Suppressor macrophage (primary cell): ENCODE measurements around the gene CYP2C9.
"Not testable (repeated sequence)": the region's sequence is repeated elsewhere in the genome, so short reads cannot be mapped to it uniquely, and the experiment has no call there.

ENCODE experiments used
- DNase-seq, 4 experiments: peaks; one replicate each; pipeline ENCODE4 v3.0.0-alpha.2; 2020 to 2022
- total RNA-seq, 17 experiments: gene quantifications; one replicate each; lab custom pipeline; 2026; ENCODE audit warnings: mixed read lengths in 6 of 17, inconsistent platforms in 3 of 17; lab: John Stamatoyannopoulos, UW

Gene CYP2C9
- total RNA-seq = 0 to 2.2 (median 0) reads per million in 17 experiments

- DNase-seq = no peak
Measured at GRCh38 chr10:94938383-94938782, at the start of gene CYP2C9. Gene CYP2C9, plus strand, starts transcription at chr10:94938658. Its CDS starts 25 bp downstream, at chr10:94938683.

DNA sequence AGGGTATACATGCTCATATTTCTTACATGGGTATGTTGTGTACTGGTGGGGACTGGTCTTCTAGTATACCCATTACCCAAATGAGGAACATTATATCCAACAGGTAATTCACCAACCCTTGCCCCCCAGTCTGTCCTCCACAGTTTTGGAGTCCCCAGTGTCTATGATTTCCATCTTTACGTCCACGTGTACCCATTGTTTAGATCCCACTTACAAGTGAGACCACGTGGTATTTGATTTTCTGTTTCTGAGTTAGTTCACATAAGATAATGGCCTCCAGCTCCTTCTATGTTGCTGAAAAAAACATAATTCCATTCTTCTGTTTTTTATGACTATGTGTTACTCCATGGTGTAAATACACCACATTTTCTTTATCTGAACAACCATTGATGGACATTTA, 49.3 kb upstream of the CYP2C9 start:
- no peak for DNase-seq

GRCh38 chr10:94890264-94891022, 48.0 kb upstream of the CYP2C9 start:
- DNase-seq = no peak

DNA sequence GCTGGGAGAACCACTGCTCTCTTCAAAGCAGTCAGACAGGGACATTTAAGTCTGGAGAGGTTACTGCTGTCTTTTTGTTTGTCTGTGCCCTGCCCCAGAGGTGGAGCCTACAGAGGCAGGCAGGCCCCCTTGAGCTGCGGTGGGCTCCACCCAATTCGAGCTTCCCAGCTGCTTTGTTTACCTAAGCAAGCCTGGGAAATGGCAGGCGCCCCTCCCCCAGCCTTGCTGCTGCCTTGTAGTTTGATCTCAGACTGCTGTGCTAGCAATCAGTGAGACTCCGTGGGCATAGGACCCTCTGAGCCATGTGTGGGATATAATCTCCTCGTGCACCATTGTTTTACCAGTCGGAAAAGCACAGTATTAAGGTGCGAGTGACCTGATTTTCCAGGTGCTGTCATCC, 40.0 kb upstream of the CYP2C9 start:
- not testable (repeated sequence) for DNase-seq

DNA sequence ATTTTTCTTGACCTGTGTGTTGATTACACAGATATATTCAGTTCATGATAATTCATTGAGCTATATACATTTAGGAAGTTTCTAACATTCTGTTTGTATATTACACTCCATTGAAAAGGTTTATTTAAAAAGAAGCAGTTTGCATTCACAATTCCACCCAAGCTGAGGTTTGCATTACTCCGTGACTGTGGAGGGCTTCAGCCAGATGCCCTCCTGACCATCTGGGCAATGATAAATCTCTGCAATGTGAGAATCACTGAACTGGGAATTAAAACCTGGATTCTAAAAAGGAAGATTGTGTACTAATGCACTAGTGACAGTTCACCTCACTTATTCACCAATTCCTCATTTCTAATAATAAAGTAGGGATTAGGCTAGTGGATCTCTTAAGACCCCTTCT, 36.4 kb upstream of the CYP2C9 start:
- no peak for DNase-seq

DNA sequence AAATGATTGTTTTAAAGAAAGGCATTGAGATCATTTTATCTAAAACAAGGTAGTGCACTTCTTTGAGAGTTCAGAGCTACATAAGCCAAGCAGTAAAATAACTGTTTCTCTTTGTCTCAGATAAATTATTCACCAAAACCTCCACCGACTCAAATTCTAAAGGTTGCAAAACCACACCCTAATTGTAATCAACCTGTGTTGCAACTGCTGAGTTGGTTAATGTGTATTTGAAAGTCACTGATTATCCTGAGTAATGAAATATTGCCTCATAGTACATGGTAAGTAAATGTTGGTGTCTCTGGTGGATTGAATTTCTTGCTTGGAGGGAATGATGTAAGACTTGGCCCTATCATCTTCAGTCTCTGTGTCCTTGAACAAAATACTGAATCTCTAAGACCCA, 35.9 kb upstream of the CYP2C9 start:
- DNase-seq = no peak

GRCh38 chr10:94904506-94905148, 33.8 kb upstream of the CYP2C9 start:
- DNase-seq = not testable (repeated sequence)

GRCh38 chr10:94916423-94916822, 22.0 kb upstream of the CYP2C9 start:
- DNase-seq = no peak

DNA sequence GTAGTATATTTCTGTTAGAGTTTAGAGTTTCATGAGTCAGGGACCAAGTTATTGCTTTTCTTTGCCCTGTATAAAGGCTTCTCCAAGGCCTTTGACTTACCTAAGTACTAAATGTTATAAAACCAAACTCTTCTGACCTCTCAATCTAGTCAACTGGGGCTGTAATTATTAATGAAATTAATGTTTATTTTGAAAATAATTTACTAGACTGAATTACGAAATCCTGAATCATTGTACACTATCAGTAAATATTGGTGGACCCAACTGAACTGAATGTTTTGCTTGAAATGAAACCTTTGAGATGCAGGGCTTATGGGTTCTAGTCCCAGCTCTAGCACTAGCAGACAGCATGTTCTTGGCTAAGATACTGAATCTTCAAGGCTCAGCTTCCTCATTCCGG, 1.7 kb upstream of the CYP2C9 start:
- no peak for DNase-seq

- not testable (repeated sequence) for DNase-seq
Measured at GRCh38 chr10:94943432-94944103, 5.1 kb downstream of the CYP2C9 start.

- not testable (repeated sequence) for DNase-seq
Measured at GRCh38 chr10:94946181-94946580, 7.7 kb downstream of the CYP2C9 start.

- peak; percentile 7 to 42 (median 17) for DNase-seq
Measured at GRCh38 chr10:94963901-94964300, 25.4 kb downstream of the CYP2C9 start.

DNA sequence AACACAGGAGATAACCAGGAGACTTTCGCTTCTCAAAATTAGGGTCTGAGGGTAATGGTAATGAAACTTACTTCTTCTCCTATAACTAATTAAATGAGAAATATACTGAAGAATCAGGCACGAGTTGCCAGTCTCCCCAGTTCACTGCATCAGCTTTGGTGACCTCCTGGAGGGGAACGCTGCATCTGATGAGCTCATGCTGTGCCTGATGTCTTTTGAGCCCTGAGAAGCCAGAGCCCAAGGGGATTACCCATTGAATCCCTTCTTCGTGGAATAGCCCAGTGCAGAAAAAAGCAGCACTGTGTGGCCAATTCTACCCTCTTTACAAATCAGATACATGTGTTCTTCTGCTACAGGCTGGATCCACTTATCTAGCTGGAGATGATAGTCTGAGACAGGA, 45.1 kb downstream of the CYP2C9 start:
- no peak for DNase-seq

DNA sequence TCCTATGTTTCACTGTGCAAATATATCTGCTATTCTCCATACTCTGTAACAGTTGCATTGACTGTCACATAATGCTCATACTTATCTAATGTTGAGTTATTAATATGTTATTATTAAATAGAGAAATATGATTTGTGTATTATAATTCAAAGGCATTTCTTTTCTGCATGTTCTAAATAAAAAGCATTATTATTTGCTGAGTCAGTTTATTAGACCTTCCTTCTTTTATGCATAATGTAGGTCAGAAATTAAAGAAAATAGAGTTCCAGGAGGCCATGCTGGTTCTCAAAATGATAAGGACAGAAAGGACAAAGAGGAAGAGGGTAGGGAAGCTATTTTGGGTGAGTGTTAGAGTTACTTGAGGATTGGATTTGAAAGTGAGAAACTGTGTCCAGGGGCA, 50.7 kb downstream of the CYP2C9 start:
- no peak for DNase-seq

DNA sequence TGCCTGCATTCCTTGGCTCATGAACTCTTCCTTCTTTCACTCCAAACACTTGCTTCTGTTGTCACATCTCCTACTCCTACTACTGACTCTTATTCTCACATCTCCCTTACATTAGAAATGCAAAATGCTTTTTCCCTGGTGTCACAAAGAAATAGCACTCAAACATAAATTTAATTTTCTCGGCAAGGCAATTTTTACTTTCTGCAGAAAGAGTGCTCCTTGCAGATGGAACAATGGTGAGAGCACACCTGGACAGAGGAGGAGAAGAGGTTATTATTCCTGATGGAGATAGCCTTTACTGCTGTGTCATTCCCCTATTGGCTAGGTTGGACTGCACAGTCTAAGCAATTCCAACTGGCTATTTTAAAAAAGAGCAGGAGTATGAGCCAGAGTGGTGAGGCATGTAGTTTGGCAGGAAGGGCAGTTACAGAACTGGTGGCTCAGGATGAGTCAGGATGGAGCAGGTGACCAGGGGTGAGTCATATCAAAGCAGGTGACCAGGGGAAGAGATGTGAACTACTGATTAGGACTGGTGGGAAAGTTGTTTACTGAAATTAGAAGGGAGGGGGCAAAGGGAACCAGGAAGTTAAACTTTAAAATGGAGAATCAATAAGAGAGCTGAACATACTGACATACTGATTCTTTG, 52.9 kb downstream of the CYP2C9 start:
- DNase-seq = no peak

DNA sequence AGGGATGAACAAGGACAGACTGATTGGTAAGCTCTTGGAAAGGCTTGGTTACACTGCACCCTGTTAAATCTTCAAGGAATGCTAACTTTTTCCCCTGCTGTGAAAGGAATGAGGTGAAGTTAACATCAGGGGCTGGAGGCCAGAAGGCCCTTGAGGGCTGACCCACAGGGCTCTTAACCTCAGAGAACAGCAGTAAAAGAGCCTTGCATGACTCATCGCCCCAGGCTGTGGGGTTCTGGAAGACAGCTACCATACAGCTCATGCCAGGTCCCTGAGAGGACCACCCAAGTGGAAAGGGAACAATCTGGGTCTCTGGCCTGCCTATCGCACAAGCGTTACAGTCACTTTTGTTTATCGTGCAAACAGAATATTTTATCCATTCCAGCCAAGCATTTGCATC, 54.4 kb downstream of the CYP2C9 start:
- DNase-seq = no peak

- no peak for DNase-seq
Measured at GRCh38 chr10:94997741-94998174, 59.3 kb downstream of the CYP2C9 start.

GRCh38 chr10:95026461-95026860, 88.0 kb downstream of the CYP2C9 start:
- DNase-seq = no peak

DNA sequence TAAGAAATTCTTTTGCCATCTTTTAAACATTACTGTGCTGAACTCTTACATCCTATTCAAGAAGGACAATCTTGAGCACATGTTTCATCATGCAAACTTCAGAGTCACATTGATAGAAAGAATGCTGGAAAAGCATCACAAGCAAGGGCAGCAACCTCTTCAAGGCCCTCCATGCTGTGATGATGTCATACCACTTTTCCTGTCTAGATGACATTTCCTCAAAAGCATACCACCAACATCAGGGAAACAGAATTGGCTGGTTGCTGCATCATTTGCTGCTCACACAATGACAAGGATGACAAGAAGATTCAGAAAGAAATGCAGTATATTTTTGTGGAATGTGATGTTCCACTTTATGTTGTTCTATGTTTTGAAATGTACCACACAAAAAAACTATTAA, 93.2 kb downstream of the CYP2C9 start:
- DNase-seq = no peak

DNA sequence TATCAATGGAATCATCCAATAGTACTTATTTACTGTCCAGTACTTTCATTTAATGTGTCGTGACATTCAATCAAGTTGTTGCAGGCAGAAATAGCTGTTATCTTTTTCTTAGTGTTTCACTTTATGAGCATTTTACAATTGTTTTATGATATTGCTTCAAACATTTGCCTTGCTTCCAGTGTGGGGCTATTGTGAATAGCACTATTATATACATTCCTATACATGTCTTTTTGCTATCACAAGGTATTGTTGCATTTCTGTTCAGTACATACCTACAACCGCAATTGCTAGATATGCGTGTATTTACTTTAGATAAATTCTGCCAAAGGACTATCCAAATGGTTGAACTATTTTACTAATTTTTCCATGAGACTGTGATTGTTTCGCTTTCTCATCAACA, 95.9 kb downstream of the CYP2C9 start:
- DNase-seq = no peak

GRCh38 chr10:95035332-95036295, 97.2 kb downstream of the CYP2C9 start:
- DNase-seq = no peak

- DNase-seq = no peak
Measured at GRCh38 chr10:95039281-95039680, 100.8 kb downstream of the CYP2C9 start.
